Mammary epithelial cell (primary cell): ENCODE results near the gene ANO3.

ENCODE experiments used
- EZH2 ChIP-seq: IDR thresholded peaks from 2 replicates; pipeline ENCODE4 v1.6.1; 2012; ENCODE audit warnings: low read length, inconsistent platforms, borderline replicate concordance
- TF ChIP-seq, protein P1 (sequence below), 2 donors: IDR thresholded peaks in 1 of 2; conservative IDR thresholded peaks in 1 of 2; 2 replicates each; pipeline ENCODE4 v1.5.1; 2011 to 2012; ENCODE audit warnings: inconsistent platforms in 2 of 2, low read length in 2 of 2, mild to moderate bottlenecking in 2 of 2, control low read depth in 1 of 2, low read depth in 1 of 2; ENCODE audit not compliant: insufficient read depth in 1 of 2; ENCODE audit errors: extremely low read depth in 1 of 2

DNA sequence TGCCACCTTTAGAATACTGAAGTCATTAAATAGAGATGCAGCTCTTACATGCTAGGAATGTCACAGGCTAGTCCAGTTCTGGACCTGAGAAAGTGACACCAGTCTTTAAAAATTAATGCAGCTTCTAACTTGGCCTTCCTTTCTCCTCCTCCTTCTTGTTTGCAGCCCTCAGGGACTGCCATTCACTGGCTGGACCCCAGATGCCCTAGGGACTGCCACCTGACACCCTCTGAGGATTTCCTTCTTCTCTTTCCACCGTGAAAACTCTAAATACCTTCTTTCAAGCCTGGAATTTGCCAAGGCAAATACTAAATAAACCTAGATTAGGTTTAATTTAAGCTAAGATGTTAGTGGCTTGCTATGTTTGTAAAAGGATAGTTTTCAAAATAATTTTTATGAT is 161.7 kb downstream of the ANO3 start:
- TF ChIP-seq, protein P1, sequence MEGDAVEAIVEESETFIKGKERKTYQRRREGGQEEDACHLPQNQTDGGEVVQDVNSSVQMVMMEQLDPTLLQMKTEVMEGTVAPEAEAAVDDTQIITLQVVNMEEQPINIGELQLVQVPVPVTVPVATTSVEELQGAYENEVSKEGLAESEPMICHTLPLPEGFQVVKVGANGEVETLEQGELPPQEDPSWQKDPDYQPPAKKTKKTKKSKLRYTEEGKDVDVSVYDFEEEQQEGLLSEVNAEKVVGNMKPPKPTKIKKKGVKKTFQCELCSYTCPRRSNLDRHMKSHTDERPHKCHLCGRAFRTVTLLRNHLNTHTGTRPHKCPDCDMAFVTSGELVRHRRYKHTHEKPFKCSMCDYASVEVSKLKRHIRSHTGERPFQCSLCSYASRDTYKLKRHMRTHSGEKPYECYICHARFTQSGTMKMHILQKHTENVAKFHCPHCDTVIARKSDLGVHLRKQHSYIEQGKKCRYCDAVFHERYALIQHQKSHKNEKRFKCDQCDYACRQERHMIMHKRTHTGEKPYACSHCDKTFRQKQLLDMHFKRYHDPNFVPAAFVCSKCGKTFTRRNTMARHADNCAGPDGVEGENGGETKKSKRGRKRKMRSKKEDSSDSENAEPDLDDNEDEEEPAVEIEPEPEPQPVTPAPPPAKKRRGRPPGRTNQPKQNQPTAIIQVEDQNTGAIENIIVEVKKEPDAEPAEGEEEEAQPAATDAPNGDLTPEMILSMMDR (conservative IDR thresholded peaks at IDR 0.05 in 1 of 2, IDR thresholded peaks at IDR 0.05 in 1 of 2; ENCODE audit: extremely low read depth in 1 of 2, insufficient read depth in 1 of 2, low read depth in 1 of 2, low read length in 2 of 2): no peak
- no peak for TF ChIP-seq EZH2
